ENCODE results near the gene RNF17. TPM values are rescaled to one million over a fixed set of nuclear protein-coding genes. Genes with fewer than 3 reads are reported as not detected.

The RNF17 gene
- total RNA-seq, 1 donor from 2014 or later = 0.12 TPM

DNA sequence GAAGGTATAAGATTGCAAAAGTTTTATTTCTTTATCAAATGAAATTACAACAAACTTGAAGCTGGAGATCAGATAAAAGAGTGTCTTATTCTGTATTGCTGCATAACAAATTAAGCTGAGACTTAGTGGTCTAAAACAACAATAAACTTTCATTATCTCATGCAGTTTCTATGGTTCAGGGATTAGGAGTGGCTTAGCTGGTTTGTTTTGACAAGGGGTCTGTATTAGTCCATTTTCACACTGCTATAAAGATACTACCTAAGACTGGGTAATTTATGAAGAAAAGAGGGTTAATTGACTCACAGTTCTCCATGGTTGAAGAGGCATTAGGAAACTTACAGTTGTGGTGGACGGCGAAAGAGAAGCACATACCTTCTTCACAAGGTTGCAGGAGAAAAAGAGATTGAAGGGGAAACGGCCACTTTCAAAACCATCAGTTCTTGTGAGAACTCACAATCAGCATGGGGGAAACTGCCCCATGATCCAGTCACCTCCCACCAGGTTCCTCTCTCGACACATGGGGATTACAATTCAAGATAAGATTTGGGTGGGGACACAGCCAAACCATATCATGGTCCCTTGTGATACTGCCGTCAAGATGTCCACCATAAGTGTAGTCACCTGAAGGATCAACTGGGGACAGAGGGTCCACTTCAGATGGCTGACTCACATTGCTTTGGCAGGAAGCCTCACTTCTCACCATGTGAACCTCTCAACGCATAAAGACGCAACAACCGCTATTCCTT lies 97.8 kb downstream of the RNF17 start:
- peaks cover 10% of the 10 kb centered on the region for H3K27me3 Mint-ChIP-seq
- no peak for DNase-seq (ENCODE audit: extremely low spot score, unreplicated experiment)
- no peak overlapping the region for H3K4me3 Mint-ChIP-seq
- no peak overlapping the region for H3K27ac Mint-ChIP-seq
- TF ChIP-seq, protein P1, sequence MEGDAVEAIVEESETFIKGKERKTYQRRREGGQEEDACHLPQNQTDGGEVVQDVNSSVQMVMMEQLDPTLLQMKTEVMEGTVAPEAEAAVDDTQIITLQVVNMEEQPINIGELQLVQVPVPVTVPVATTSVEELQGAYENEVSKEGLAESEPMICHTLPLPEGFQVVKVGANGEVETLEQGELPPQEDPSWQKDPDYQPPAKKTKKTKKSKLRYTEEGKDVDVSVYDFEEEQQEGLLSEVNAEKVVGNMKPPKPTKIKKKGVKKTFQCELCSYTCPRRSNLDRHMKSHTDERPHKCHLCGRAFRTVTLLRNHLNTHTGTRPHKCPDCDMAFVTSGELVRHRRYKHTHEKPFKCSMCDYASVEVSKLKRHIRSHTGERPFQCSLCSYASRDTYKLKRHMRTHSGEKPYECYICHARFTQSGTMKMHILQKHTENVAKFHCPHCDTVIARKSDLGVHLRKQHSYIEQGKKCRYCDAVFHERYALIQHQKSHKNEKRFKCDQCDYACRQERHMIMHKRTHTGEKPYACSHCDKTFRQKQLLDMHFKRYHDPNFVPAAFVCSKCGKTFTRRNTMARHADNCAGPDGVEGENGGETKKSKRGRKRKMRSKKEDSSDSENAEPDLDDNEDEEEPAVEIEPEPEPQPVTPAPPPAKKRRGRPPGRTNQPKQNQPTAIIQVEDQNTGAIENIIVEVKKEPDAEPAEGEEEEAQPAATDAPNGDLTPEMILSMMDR (conservative IDR thresholded peaks at IDR 0.05) = no peak
- H3K36me3 Mint-ChIP-seq = no peaks in the 10 kb centered on the region
- no peaks in the 10 kb centered on the region for H3K4me1 Mint-ChIP-seq (ENCODE audit: unreplicated experiment)
- no peaks in the 10 kb centered on the region for H3K9me3 Mint-ChIP-seq

DNA sequence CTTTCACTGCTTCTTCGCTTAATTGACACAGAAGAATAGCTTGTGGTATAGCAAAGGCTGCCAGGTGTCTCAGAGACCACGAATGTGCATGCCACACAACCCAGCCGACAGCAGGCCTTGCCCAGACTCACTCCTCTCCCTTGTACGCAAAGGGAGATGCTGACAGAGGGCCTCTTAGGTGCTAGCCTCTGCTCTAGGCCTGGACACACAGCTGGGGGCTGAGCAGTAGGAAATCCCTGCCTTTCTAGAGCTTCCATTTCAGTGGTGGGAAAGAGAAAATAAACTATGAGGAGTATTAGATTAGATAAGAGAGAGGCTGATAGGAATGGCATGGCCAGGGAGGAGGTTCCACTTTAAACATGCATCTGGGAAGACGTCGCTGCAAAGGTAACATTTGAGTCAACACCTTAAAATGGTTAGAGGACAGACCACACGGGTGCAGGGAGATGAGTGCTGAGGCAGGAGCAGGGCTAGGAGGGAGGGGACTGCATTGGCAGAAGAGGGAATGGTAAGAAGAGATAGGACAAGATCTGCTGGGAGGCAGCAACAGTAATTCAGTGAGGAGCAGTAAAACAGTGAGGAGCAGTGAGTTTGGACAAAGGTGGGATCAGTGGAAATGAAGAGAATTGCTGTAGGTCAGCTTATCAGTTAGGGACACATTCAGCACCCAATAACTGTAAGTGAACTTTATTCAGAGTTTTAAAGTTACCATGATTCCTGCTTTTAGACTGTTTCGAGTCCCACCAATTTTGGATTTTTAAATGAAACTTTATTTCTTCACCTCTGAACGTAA lies 100.0 kb downstream of the RNF17 start:
- TF ChIP-seq, protein P1 (conservative IDR thresholded peaks at IDR 0.05) = no peak
- Mint-ChIP-seq H3K4me3 (no peak overlapping the region), H3K27me3 (peaks cover 10% of the 10 kb centered on the region), H3K9me3 (no peaks in the 10 kb centered on the region), H3K36me3 (no peaks in the 10 kb centered on the region), H3K27ac (no peak overlapping the region), H3K4me1 (ENCODE audit: unreplicated experiment) (no peaks in the 10 kb centered on the region)
- no peak for DNase-seq (ENCODE audit: extremely low spot score, unreplicated experiment)

DNA sequence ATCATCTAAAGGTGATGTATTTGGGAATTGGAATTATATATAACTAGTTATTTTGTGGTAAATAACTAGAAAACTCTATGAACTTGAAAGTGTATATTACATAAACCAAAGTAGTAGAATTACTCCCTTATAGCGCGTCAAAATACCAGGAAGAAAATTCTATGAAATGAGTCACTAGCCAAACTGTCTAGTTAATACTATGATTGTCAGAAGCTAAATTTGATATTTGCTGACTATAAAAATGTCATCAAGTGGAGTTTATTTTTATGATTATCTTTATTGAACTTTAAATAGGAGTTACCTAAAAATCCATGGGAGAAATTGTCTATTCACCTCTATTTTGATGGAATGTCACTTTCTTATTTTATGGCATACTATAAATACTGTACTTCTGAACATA lies 100.6 kb downstream of the RNF17 start:
- H3K9me3 Mint-ChIP-seq = no peaks in the 10 kb centered on the region
- DNase-seq (ENCODE audit: extremely low spot score, unreplicated experiment) = no peak
- TF ChIP-seq, protein P1 (conservative IDR thresholded peaks at IDR 0.05) = no peak
- no peaks in the 10 kb centered on the region for H3K36me3 Mint-ChIP-seq
- H3K27ac Mint-ChIP-seq = no peak overlapping the region
- H3K27me3 Mint-ChIP-seq = peaks cover 10% of the 10 kb centered on the region
- no peak overlapping the region for H3K4me3 Mint-ChIP-seq
- no peaks in the 10 kb centered on the region for H3K4me1 Mint-ChIP-seq (ENCODE audit: unreplicated experiment)

DNA sequence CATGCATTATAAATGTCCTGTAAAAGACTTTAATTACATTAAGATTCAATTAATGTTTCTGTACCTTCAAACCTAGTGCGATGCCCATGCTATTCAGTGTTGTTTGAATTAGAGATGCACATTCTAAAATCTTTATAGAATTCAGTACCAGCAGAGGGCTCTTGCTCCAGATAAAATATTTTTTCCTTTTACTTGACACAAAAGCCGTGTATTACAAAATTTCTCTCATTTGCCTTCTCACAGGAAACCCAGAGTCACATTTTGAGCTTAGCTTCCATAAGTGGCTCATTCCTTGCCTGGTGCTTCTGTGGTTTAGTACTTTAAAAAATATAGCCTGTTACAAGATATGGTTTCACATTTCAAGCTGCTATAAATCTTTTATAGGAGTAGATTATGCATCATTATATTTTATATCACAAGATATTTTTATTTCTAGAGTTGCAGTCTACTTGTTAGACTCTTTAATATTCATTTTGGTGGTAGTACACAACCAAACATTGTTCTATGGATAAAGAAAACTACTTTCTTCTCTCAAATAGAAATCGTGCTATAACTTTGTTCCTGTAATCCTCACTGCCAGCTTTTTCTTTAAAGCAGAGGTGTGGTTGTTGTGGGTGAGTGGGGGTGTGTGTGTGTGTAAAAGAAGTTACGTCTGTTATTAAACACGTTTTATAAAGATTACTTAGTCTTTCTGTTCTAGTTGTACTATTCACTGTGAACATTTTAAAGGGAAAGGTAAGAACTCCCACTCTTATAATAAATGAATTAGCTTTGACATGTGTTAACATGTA lies 101.4 kb downstream of the RNF17 start:
- H3K9me3 Mint-ChIP-seq = no peaks in the 10 kb centered on the region
- H3K36me3 Mint-ChIP-seq = no peaks in the 10 kb centered on the region

DNA sequence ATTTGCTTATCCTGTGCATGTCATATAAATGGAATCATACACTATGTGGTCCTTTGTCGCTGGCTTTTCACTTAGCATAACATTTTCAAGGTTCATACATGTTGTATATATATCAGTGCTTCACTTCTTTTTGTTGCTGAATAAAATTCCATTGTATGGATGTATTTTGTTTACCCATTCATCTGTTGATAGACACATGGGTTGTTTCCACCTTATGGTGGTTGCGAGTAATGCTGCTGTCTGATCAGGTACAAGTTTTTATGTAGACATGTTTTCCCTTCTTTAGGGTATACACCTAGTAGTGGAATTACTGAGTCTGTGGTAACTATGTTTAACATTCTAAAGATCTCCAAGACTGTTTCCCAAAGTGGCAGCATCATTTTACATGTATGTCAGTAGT lies 102.5 kb downstream of the RNF17 start:
- TF ChIP-seq, protein P1 (conservative IDR thresholded peaks at IDR 0.05) = peak; percentile 39
- DNase-seq (ENCODE audit: extremely low spot score, unreplicated experiment) = no peak
- Mint-ChIP-seq H3K4me1 (ENCODE audit: unreplicated experiment) (no peaks in the 10 kb centered on the region), H3K36me3 (no peaks in the 10 kb centered on the region), H3K9me3 (no peaks in the 10 kb centered on the region), H3K27me3 (peaks cover 10% of the 10 kb centered on the region), H3K4me3 (no peak overlapping the region), H3K27ac (no peak overlapping the region)

More for the DNA sequence above, 101.4 kb downstream of the RNF17 start:
- Mint-ChIP-seq H3K27me3 (peaks cover 10% of the 10 kb centered on the region), H3K4me1 (ENCODE audit: unreplicated experiment) (no peaks in the 10 kb centered on the region), H3K27ac (no peak overlapping the region), H3K4me3 (no peak overlapping the region)
- TF ChIP-seq, protein P1 (conservative IDR thresholded peaks at IDR 0.05) = peak; percentile 18
- no peak for DNase-seq (ENCODE audit: extremely low spot score, unreplicated experiment)

All from type B pancreatic cell (in vitro differentiated cells).